Measurements from ENCODE around the gene DOHH. TPM values are rescaled to one million over a fixed set of nuclear protein-coding genes. Genes with fewer than 3 reads are reported as not detected.

The DOHH gene
- total and polyA plus RNA-seq, 2 donors (not counting 3 experiments of a cell fraction or from before 2014, with no cell fraction given): 8.7 to 15.2 TPM

- TF ChIP-seq POLR2AphosphoS5 (IDR thresholded peaks at IDR 0.05; ENCODE audit: insufficient read depth, low read depth, low read length) (no peak), EZH2 (IDR thresholded peaks at IDR 0.05; ENCODE audit: borderline replicate concordance, low read depth, low read length, severe bottlenecking) (no peak), CTCF (IDR thresholded peaks at IDR 0.05; ENCODE audit: extremely low read depth in 1 of 2, insufficient read depth in 1 of 2, low read depth in 1 of 2, low read length in 2 of 2) (no peak), MAX (IDR thresholded peaks at IDR 0.05; ENCODE audit: insufficient read depth, insufficient read length) (no peak), FOS (IDR thresholded peaks at IDR 0.05; ENCODE audit: borderline replicate concordance, insufficient read depth, low read length) (no peak), JUN (IDR thresholded peaks at IDR 0.05; ENCODE audit: borderline replicate concordance, insufficient read depth, insufficient read length, low read depth) (no peak), MYC (IDR thresholded peaks at IDR 0.05; ENCODE audit: low read depth, low read length) (no peak), GATA2 (IDR thresholded peaks at IDR 0.05; ENCODE audit: insufficient read depth, insufficient read length, low read depth, low read length) (no peak), POLR2A (IDR thresholded peaks at IDR 0.05; ENCODE audit: low read depth, low read length) (no peak)
- Histone ChIP-seq H3K27me3 (ENCODE audit: control insufficient read depth in 2 of 2, insufficient read depth in 2 of 2, low read length in 2 of 2) (no peaks in the 10 kb centered on the region), H3K9me3 (replicated peaks; ENCODE audit: control insufficient read depth, insufficient read depth, low read length) (no peaks in the 10 kb centered on the region), H3K4me2 (ENCODE audit: insufficient read depth, low read length) (no peak overlapping the region), H3K27ac (ENCODE audit: insufficient read depth, low read depth, low read length) (no peak overlapping the region), H2AFZ (ENCODE audit: low read depth, low read length) (no peak overlapping the region), H3K4me1 (ENCODE audit: control insufficient read depth, extremely low read depth, insufficient read depth, low read length) (no peaks in the 10 kb centered on the region), H4K20me1 (replicated peaks; ENCODE audit: control insufficient read depth, extremely low read depth, insufficient read depth, low read length) (no peaks in the 10 kb centered on the region), H3K9ac (replicated peaks; ENCODE audit: extremely low read depth, insufficient read depth, low read length) (no peak overlapping the region), H3K36me3 (ENCODE audit: control insufficient read depth in 2 of 2, extremely low read depth in 1 of 2, insufficient read depth in 2 of 2, low read length in 2 of 2) (peaks cover 0 to 8% of the 10 kb centered on the region in 2 experiments), H3K79me2 (ENCODE audit: control insufficient read depth, insufficient read depth, low read length) (no peaks in the 10 kb centered on the region), H3K9me1 (replicated peaks; ENCODE audit: control insufficient read depth, extremely low read depth, insufficient read depth, low read length) (no peaks in the 10 kb centered on the region), H3K4me3 (replicated peaks in 1 of 3; ENCODE audit: insufficient read depth in 1 of 3, low read depth in 1 of 3, low read length in 3 of 3) (no peak overlapping the region)
- intact Hi-C loops (cut with micrococcal nuclease): no loop called here
- dilution Hi-C loops (cut with MboI; ENCODE audit: extremely low pct_ligation_motif_present, low sequenced_read_pairs): no loop called here
- CTCF ChIA-PET: interaction anchor here (0.6 to 1.3 kb wide), 4 partner anchors 20 to 161 kb away, joined by 3 to 4 read pairs (median 4); no protein-coding TSS in a partner anchor
- FAIRE-seq (no peak), DNase-seq (ENCODE audit: low read depth, low spot score) (no peak)
- no TSS peak for BruUV-seq (replicated peaks)
- POLR2A ChIA-PET: no interaction called here
Observed at GRCh38 chr19:3465552-3465951, 34.9 kb downstream of the DOHH start.

Data from endothelial cell of umbilical vein (primary cell).